HG03521 (cell line): ENCODE results near the gene RPRD1A.
"Not testable (repeated sequence)": the region's sequence is repeated elsewhere in the genome, so short reads cannot be mapped to it uniquely, and the experiment has no call there.

Experiments
- ATAC-seq: cut with Tn5 transposase; IDR thresholded peaks from one replicate; pipeline ENCODE4 v1.9.1; 2021; ENCODE audit warnings: mild to moderate bottlenecking, moderate library complexity; ENCODE audit not compliant: unreplicated experiment

Gene RPRD1A

GRCh38 chr18:36031903-36032302 lies 35.5 kb downstream of the RPRD1A start:
- ATAC-seq: no peak

- ATAC-seq: no peak
Observed at GRCh38 chr18:36031407-36031806, 36.0 kb downstream of the RPRD1A start.

- no peak for ATAC-seq
Observed at GRCh38 chr18:36028859-36029258, 38.5 kb downstream of the RPRD1A start.

GRCh38 chr18:36025025-36025424 lies 42.3 kb downstream of the RPRD1A start:
- ATAC-seq: no peak

- ATAC-seq: not testable (repeated sequence)
Observed at GRCh38 chr18:36024241-36024640, 43.1 kb downstream of the RPRD1A start.

- ATAC-seq: no peak
Observed at GRCh38 chr18:36023336-36023735, 44.0 kb downstream of the RPRD1A start.

GRCh38 chr18:36020174-36020711 lies 47.1 kb downstream of the RPRD1A start:
- no peak for ATAC-seq

- no peak for ATAC-seq
Observed at GRCh38 chr18:36017232-36017631, 50.1 kb downstream of the RPRD1A start.

- ATAC-seq: peak; percentile 83
Observed at GRCh38 chr18:36015629-36016028, 51.7 kb downstream of the RPRD1A start.

GRCh38 chr18:36012891-36013290 lies 54.5 kb downstream of the RPRD1A start:
- ATAC-seq: no peak

GRCh38 chr18:36009214-36009613 lies 58.1 kb downstream of the RPRD1A start:
- ATAC-seq: no peak

- ATAC-seq: no peak
Observed at GRCh38 chr18:36006997-36007396, 60.4 kb downstream of the RPRD1A start.

- no peak for ATAC-seq
Observed at GRCh38 chr18:35999925-36000324, 67.4 kb downstream of the RPRD1A start.

- no peak for ATAC-seq
Observed at GRCh38 chr18:35998967-35999366, 68.4 kb downstream of the RPRD1A start.

GRCh38 chr18:35993013-35993412 lies 74.3 kb downstream of the RPRD1A start:
- no peak for ATAC-seq

- ATAC-seq: no peak
Observed at GRCh38 chr18:35991696-35992095, 75.7 kb downstream of the RPRD1A start.

GRCh38 chr18:35983818-35984217 lies 83.5 kb downstream of the RPRD1A start:
- ATAC-seq: no peak

- no peak for ATAC-seq
Observed at GRCh38 chr18:35983147-35983546, 84.2 kb downstream of the RPRD1A start.

- ATAC-seq: no peak
Observed at GRCh38 chr18:35982409-35983114, 84.8 kb downstream of the RPRD1A start.

- ATAC-seq: no peak
Observed at GRCh38 chr18:35979112-35979511, 88.2 kb downstream of the RPRD1A start.

GRCh38 chr18:35974181-35974580 lies 93.2 kb downstream of the RPRD1A start:
- no peak for ATAC-seq

GRCh38 chr18:35973650-35974049 lies 93.7 kb downstream of the RPRD1A start:
- no peak for ATAC-seq
